ENCODE data around the gene RPS6KA2. TPM values are rescaled to one million over a fixed set of nuclear protein-coding genes. Genes with fewer than 3 reads are reported as not detected.
"Not testable (repeated sequence)": the region's sequence is repeated elsewhere in the genome, so short reads cannot be mapped to it uniquely, and the experiment has no call there.

Gene RPS6KA2
- total and polyA plus RNA-seq, 3 donors from 2014 or later = 18.4 to 21.7 (median 19.8) TPM

DNA sequence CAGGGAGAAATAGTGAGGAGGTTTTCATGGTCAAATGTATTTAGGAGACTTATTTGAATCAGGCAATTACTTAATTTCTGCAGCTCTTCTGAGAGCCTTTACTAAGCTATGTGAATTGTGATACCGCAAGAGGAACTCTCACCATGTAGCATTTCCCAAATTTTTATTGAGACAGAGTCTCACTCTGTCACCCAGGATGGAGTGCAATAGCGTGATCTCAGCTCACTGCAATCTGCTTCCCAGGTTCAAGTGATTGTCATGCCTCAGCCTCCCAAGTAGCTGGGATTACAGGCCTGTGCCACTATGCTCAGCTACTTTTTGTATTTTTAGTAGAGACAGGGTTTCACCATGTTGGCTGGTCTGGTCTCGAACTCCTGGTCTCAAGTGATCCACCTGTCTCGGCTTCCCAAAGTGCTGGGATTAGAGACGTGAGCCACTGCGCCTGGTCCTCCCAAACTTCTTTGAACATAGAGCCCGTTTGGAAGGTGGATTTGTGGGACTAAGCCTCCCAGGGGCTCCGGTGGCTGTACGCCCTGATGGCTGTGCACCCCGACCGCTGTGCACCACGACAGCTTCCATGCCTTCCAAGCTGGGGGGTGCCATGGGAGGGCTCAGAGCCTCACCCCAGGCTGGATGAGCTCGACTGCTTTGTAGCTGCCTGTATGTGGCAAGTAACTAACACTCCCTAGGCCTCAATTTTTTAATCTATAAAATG lies 238.6 kb downstream of the RPS6KA2 start:
- WGBS, 2 donors = 89 to 92% methylated on average over 10 to 13 of the region's 13 CpGs
- no peak for DNase-seq
- Histone ChIP-seq H3K36me3 (ENCODE audit: low read depth, missing control alignments) (no peaks in the 10 kb centered on the region), H3K27ac (no peak overlapping the region), H3K4me1 (peaks cover 5% of the 10 kb centered on the region), H3K27me3 (no peaks in the 10 kb centered on the region), H3K9me3 (no peaks in the 10 kb centered on the region), H3K4me3 (no peak overlapping the region)
- intact Hi-C loops (cut with DNase I; ENCODE audit: low total_unique reads) = no loop called here
- TF ChIP-seq, protein P1, sequence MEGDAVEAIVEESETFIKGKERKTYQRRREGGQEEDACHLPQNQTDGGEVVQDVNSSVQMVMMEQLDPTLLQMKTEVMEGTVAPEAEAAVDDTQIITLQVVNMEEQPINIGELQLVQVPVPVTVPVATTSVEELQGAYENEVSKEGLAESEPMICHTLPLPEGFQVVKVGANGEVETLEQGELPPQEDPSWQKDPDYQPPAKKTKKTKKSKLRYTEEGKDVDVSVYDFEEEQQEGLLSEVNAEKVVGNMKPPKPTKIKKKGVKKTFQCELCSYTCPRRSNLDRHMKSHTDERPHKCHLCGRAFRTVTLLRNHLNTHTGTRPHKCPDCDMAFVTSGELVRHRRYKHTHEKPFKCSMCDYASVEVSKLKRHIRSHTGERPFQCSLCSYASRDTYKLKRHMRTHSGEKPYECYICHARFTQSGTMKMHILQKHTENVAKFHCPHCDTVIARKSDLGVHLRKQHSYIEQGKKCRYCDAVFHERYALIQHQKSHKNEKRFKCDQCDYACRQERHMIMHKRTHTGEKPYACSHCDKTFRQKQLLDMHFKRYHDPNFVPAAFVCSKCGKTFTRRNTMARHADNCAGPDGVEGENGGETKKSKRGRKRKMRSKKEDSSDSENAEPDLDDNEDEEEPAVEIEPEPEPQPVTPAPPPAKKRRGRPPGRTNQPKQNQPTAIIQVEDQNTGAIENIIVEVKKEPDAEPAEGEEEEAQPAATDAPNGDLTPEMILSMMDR (IDR thresholded peaks at IDR 0.05) = no peak
- TF ChIP-seq POLR2A (IDR thresholded peaks at IDR 0.05) = no peak

DNA sequence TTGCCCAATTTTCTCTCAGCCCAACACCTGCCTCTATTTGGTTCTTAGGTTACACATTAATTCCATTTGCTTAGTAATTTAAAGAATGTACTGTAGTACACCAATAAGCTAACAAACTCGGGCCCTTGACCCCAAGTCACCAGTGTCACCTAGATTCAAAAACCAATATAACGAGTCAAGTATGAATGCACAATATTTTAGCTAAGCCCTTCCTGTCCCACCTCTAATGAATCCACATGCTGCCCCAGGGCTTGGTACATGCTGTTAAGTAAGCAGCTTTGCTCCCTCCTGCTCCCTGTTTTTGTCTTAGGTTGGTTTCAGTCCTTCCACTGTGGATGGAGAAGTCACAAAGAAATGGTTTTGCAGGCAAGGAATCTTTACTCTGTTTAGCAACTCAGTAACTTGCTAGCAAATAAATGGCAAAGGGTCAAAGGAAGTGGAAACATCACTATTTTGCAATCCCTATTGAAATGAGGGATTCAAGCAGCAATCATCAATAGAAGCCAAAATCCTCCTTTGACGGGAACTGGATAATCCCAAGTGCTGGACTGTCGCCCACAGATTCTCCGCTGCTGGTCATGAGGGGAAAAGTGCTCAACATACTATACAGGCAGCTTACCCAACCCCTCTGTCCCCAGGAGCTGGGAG lies 239.3 kb downstream of the RPS6KA2 start:
- no peaks in the 10 kb centered on the region for H3K36me3 ChIP-seq (ENCODE audit: low read depth, missing control alignments)
- H3K4me3 ChIP-seq = no peak overlapping the region
- WGBS, 2 donors = 75 to 81% methylated on average over 5 of the region's 5 CpGs
- no peak for DNase-seq
- peaks cover 5% of the 10 kb centered on the region for H3K4me1 ChIP-seq
- TF ChIP-seq, protein P1 (IDR thresholded peaks at IDR 0.05) = no peak
- no peak for TF ChIP-seq POLR2A (IDR thresholded peaks at IDR 0.05)
- H3K27ac ChIP-seq = no peak overlapping the region
- intact Hi-C loops (cut with DNase I; ENCODE audit: low total_unique reads) = no loop called here
- no peaks in the 10 kb centered on the region for H3K27me3 ChIP-seq
- no peaks in the 10 kb centered on the region for H3K9me3 ChIP-seq

DNA sequence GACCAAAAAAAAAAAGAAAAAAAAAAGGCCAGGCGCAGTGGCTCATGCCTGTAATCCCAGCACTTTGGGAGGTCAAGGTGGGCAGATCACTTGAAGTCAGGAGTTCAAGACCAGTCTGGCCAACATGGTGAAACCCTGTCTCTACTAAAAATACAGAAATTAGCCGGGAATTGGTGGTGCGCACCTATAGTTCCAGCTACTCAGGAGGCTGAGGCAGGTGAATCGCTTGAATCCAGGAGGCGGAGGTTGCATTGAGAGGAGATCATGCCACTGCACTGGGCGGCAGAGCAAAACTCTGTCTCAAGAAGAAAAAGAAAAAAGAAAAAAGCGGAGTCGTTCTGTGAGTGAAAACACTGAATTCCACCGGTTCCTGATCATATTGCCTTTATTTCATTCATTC lies 240.0 kb downstream of the RPS6KA2 start:
- H3K27me3 ChIP-seq; H3K4me3 ChIP-seq; H3K36me3 ChIP-seq (ENCODE audit: low read depth, missing control alignments); DNase-seq; intact Hi-C loops (cut with DNase I; ENCODE audit: low total_unique reads); H3K9me3 ChIP-seq; H3K4me1 ChIP-seq; H3K27ac ChIP-seq: not testable (repeated sequence)
- WGBS, 2 donors = 96 to 97% methylated on average over 9 of the region's 9 CpGs

DNA sequence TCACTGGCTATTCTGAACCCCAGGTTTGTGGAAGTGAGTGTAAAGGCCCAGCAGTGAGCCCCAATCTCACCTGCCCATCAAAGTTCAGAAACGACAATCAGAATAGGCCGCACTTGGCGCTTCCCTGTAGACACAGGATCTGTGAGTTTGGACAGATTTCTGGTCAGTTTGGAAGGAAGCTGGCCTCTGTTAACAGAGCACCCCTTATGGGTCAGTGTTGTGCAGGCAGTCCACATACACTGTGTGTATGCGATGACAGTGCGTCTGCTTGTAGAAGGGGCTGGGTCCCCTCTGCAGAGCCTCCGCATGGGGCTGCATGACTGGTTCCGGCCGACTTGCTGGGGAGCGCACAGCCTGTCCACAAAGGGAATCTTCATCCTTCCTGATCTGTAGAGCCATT lies 240.9 kb downstream of the RPS6KA2 start:
- intact Hi-C loops (cut with DNase I; ENCODE audit: low total_unique reads) = no loop called here
- TF ChIP-seq POLR2A (IDR thresholded peaks at IDR 0.05) = no peak
- TF ChIP-seq, protein P1 (IDR thresholded peaks at IDR 0.05) = no peak
- 93 to 95% methylated on average over 9 of the region's 9 CpGs for WGBS, 2 donors

DNA sequence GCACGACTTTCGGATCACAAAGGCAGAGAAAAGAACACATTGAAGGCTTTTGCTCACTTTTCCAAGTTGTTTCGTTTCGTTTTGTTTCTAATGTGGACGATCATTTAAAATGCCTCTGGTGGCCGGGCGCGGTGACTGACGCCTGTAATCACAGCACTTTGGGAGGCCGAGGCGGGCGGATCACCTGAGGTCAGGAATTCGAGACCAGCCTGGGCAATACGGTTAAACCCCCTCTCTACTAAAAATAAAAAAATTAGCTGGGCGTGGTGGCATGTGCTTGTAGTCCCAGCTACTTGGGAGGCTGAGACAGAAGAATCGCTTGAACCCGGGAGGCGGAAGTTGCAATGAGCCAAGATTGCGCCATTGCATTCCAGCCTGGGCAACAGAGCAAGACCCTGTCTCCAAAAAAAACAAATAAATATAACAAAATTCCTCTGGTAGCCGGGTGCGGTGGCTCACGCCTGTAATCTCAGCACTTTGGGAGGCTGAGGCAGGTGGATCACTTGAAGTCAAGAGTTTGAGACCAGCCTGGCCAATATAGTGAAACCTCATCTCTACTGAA lies 243.2 kb downstream of the RPS6KA2 start:
- Histone ChIP-seq H3K4me3 (peak overlapping the region; percentile 87 to 90), H3K27ac (peak overlapping the region; percentile 85 to 88)
- H3K36me3 ChIP-seq (ENCODE audit: low read depth, missing control alignments); H3K9me3 ChIP-seq; H3K27me3 ChIP-seq; DNase-seq; H3K4me1 ChIP-seq; intact Hi-C loops (cut with DNase I; ENCODE audit: low total_unique reads): not testable (repeated sequence)
- 10 to 21% methylated on average over 18 to 22 of the region's 22 CpGs for WGBS, 2 donors
- TF ChIP-seq, protein P1 (IDR thresholded peaks at IDR 0.05) = peak in 1 of 3 experiments; percentile 46

More for the DNA sequence above, 240.9 kb downstream of the RPS6KA2 start:
- no peak overlapping the region for H3K4me3 ChIP-seq
- no peaks in the 10 kb centered on the region for H3K27me3 ChIP-seq
- H3K36me3 ChIP-seq (ENCODE audit: low read depth, missing control alignments) = no peaks in the 10 kb centered on the region
- H3K9me3 ChIP-seq = no peaks in the 10 kb centered on the region
- DNase-seq = no peak
- H3K27ac ChIP-seq = no peak overlapping the region
- peaks cover 5% of the 10 kb centered on the region for H3K4me1 ChIP-seq

All from testis (tissue), 3 donors.